Muscle of leg (tissue), 11 donors: ENCODE data around the gene FCER2. TPM values are rescaled to one million over a fixed set of nuclear protein-coding genes. Genes with fewer than 3 reads are reported as not detected.
A peak's percentile ranks its signal among the peaks of the same experiment; 100 is the strongest.

Experiments
- DNase-seq: peaks from one replicate; pipeline ENCODE4 v3.0.0; 2013
- H3K27ac ChIP-seq: one replicate; pipeline ENCODE4 v1.5.1; 2013; ENCODE audit warnings: mild to moderate bottlenecking, low read length, control low read depth
- H3K27me3 ChIP-seq: one replicate; pipeline ENCODE4 v1.6.1; 2013; ENCODE audit warnings: low read length; ENCODE audit not compliant: control insufficient read depth, insufficient read depth
- H3K36me3 ChIP-seq: one replicate; pipeline ENCODE4 v1.6.1; 2013; ENCODE audit warnings: low read length; ENCODE audit not compliant: control insufficient read depth, insufficient read depth
- H3K4me1 ChIP-seq: one replicate; pipeline ENCODE4 v1.6.1; 2013; ENCODE audit warnings: low read length; ENCODE audit not compliant: control insufficient read depth, insufficient read depth
- H3K4me3 ChIP-seq: one replicate; pipeline ENCODE4 v1.5.1; 2013; ENCODE audit warnings: low read length, control low read depth
- H3K9me3 ChIP-seq: replicated peaks from 2 replicates; pipeline ENCODE4 v1.6.1; 2013; ENCODE audit warnings: low read depth, low read length; ENCODE audit not compliant: control insufficient read depth
- WGBS: methylation state at CpG from one replicate; pipeline ENCODE4 v1.1.5; 2013; ENCODE audit warnings: missing lambda C conversion rate; ENCODE audit not compliant: insufficient coverage; 5-methylcytosine and 5-hydroxymethylcytosine counted together
- polyA plus RNA-seq, 8 donors: library from polyadenylated mRNA; unstranded; fragments of 120-200 nt; gene quantifications; one replicate each; pipeline versions ENCODE4 v1.2.1 to v1.2.3, GENCODE V29; 2013; ENCODE audit warnings: inconsistent platforms in 1 of 8, low replicate concordance in 1 of 8; ENCODE audit not compliant: insufficient read length in 8 of 8, insufficient read depth in 1 of 8
- total RNA-seq: library from RNA; stranded (reverse); fragments of 120-200 nt; gene quantifications from one replicate; pipeline ENCODE4 v1.2.4, GENCODE V29; 2013

The FCER2 gene
- total and polyA plus RNA-seq, 9 donors: 0.16 to 1.0 (median 0.41) TPM

GRCh38 chr19:7718668-7719067 is 16.7 kb upstream of the FCER2 start:
- Histone ChIP-seq H3K27me3 (no peaks in the 10 kb centered on the region), H3K9me3 (peaks cover 4% of the 10 kb centered on the region), H3K4me1 (no peaks in the 10 kb centered on the region), H3K4me3 (no peak overlapping the region), H3K27ac (no peak overlapping the region), H3K36me3 (no peaks in the 10 kb centered on the region)
- WGBS: 60% methylated on average over 3 of the region's 8 CpGs
- peak; percentile 36 for DNase-seq

GRCh38 chr19:7716762-7717161 is 14.8 kb upstream of the FCER2 start:
- H3K4me1 ChIP-seq: no peaks in the 10 kb centered on the region
- H3K36me3 ChIP-seq: no peaks in the 10 kb centered on the region
- no peak overlapping the region for H3K27ac ChIP-seq
- H3K9me3 ChIP-seq: peaks cover 4% of the 10 kb centered on the region
- DNase-seq: no peak
- no peak overlapping the region for H3K4me3 ChIP-seq
- H3K27me3 ChIP-seq: no peaks in the 10 kb centered on the region
- WGBS: no CpG with 5 or more reads among the region's 1 CpG

- Histone ChIP-seq H3K4me3 (no peak overlapping the region), H3K4me1 (no peaks in the 10 kb centered on the region), H3K9me3 (peaks cover 4% of the 10 kb centered on the region), H3K36me3 (no peaks in the 10 kb centered on the region), H3K27me3 (no peaks in the 10 kb centered on the region), H3K27ac (no peak overlapping the region)
- WGBS: no CpG with 5 or more reads among the region's 1 CpG
- DNase-seq: peak; percentile 34
Observed at GRCh38 chr19:7715671-7716070, 13.7 kb upstream of the FCER2 start.

GRCh38 chr19:7710616-7711015 is 8.7 kb upstream of the FCER2 start:
- 72% methylated on average over 5 of the region's 5 CpGs for WGBS
- H3K27ac ChIP-seq: no peak overlapping the region

GRCh38 chr19:7709932-7710460 is 8.1 kb upstream of the FCER2 start:
- peaks cover 5% of the 10 kb centered on the region for H3K4me1 ChIP-seq
- DNase-seq: no peak
- no peak overlapping the region for H3K4me3 ChIP-seq
- no peaks in the 10 kb centered on the region for H3K36me3 ChIP-seq
- H3K9me3 ChIP-seq: no peaks in the 10 kb centered on the region
- H3K27ac ChIP-seq: no peak overlapping the region
- WGBS: 79% methylated on average over 5 of the region's 10 CpGs
- no peaks in the 10 kb centered on the region for H3K27me3 ChIP-seq

More at GRCh38 chr19:7710616-7711015, 8.7 kb upstream of the FCER2 start:
- H3K4me1 ChIP-seq: peaks cover 5% of the 10 kb centered on the region
- H3K9me3 ChIP-seq: no peaks in the 10 kb centered on the region
- H3K4me3 ChIP-seq: no peak overlapping the region
- no peak for DNase-seq
- no peaks in the 10 kb centered on the region for H3K27me3 ChIP-seq
- no peaks in the 10 kb centered on the region for H3K36me3 ChIP-seq

- peak; percentile 40 for DNase-seq
- no peaks in the 10 kb centered on the region for H3K36me3 ChIP-seq
- peak overlapping the region; percentile 13 for H3K27ac ChIP-seq
- 39% methylated on average over 5 of the region's 8 CpGs for WGBS
- H3K9me3 ChIP-seq: no peaks in the 10 kb centered on the region
- no peak overlapping the region for H3K4me3 ChIP-seq
- peaks cover 5% of the 10 kb centered on the region for H3K4me1 ChIP-seq
- H3K27me3 ChIP-seq: no peaks in the 10 kb centered on the region
Observed at GRCh38 chr19:7706955-7707456, 5.1 kb upstream of the FCER2 start.

GRCh38 chr19:7706188-7706954 is 4.4 kb upstream of the FCER2 start:
- no peaks in the 10 kb centered on the region for H3K27me3 ChIP-seq
- WGBS: 69% methylated on average over 7 of the region's 14 CpGs
- no peak overlapping the region for H3K4me3 ChIP-seq
- H3K4me1 ChIP-seq: peaks cover 5% of the 10 kb centered on the region
- H3K9me3 ChIP-seq: no peaks in the 10 kb centered on the region
- H3K27ac ChIP-seq: peak overlapping the region; percentile 62
- no peak for DNase-seq
- no peaks in the 10 kb centered on the region for H3K36me3 ChIP-seq

- peak overlapping the region; percentile 62 for H3K27ac ChIP-seq
- H3K4me1 ChIP-seq: peaks cover 5% of the 10 kb centered on the region
- H3K4me3 ChIP-seq: no peak overlapping the region
- H3K9me3 ChIP-seq: no peaks in the 10 kb centered on the region
- 49% methylated on average over 17 of the region's 24 CpGs for WGBS
- peak; percentile 76 for DNase-seq
- no peaks in the 10 kb centered on the region for H3K36me3 ChIP-seq
- H3K27me3 ChIP-seq: peaks cover 2% of the 10 kb centered on the region
Observed at GRCh38 chr19:7705387-7706187, 3.7 kb upstream of the FCER2 start.

- Histone ChIP-seq H3K36me3 (no peaks in the 10 kb centered on the region), H3K27me3 (peaks cover 2% of the 10 kb centered on the region), H3K4me1 (peaks cover 5% of the 10 kb centered on the region), H3K9me3 (no peaks in the 10 kb centered on the region), H3K4me3 (no peak overlapping the region), H3K27ac (no peak overlapping the region)
- no peak for DNase-seq
- 66% methylated on average over 5 of the region's 6 CpGs for WGBS
Observed at GRCh38 chr19:7704280-7705060, 2.5 kb upstream of the FCER2 start.
